OCI-LY3 (cell line): ENCODE results near the gene VAMP5.

Experiments
- CTCF ChIP-seq: fragments of 200-600, 300-600 bp; sonication (generic); IDR thresholded peaks from 2 replicates; pipeline ENCODE4 v1.5.1; 2014; ENCODE audit warnings: antibody characterized with exemption, low read length, low read depth
- EZH2phosphoT487 ChIP-seq: fragments of 200-600 bp; shearing (Covaris generic); IDR thresholded peaks from 2 replicates; pipeline ENCODE4 v1.6.1; 2018; ENCODE audit warnings: antibody characterized with exemption, mixed run types, low read depth

- TF ChIP-seq CTCF = no peak
- TF ChIP-seq EZH2phosphoT487 = no peak
Measured at GRCh38 chr2:85541753-85542457, 42.3 kb upstream of the VAMP5 start.
